Panc1 (cell line): ENCODE data around the gene CD300LG. TPM values are rescaled to one million over a fixed set of nuclear protein-coding genes. Genes with fewer than 3 reads are reported as not detected.

Source experiments
- ATAC-seq: fragments of 200-7000 bp; cut with Tn5 transposase; 2 replicates; pipeline ENCODE4 v1.9.1; 2020; ENCODE audit warnings: mild to moderate bottlenecking, moderate library complexity
- BruUV-seq: library from RNA; stranded (reverse); fragments of 400-500 nt; replicated peaks from 2 replicates; lab custom pipeline; 2021; lab: Mats Ljungman, UMichigan
- CTCF ChIA-PET: fragments of 300-600 bp; sonication (Branson Sonifier 250); formaldehyde crosslinking; loops from one replicate; lab custom pipeline; 2022; ENCODE audit warnings: antibody characterized with exemption; lab: Charles Lee
- POLR2A ChIA-PET: fragments of 300-600 bp; sonication (Branson Sonifier 250); formaldehyde crosslinking; loops from one replicate; lab custom pipeline; 2022; ENCODE audit warnings: antibody characterized with exemption; lab: Charles Lee
- DNase-seq: peaks from one replicate; pipeline ENCODE4 v3.0.0-alpha.2; 2010; ENCODE audit warnings: low read depth, low spot score
- H3K27ac ChIP-seq: 2 replicates; pipeline ENCODE4 v1.5.1; 2011; ENCODE audit warnings: mild to moderate bottlenecking, low read length, inconsistent platforms
- H3K27me3 ChIP-seq: fragments of 200-500 bp; sonication (Bioruptor generic); 2 replicates; pipeline ENCODE4 v1.6.0; 2014; ENCODE audit warnings: low read length, inconsistent platforms; ENCODE audit not compliant: control insufficient read depth, insufficient read depth
- H3K36me3 ChIP-seq: fragments of 200-500 bp; sonication (Bioruptor generic); 2 replicates; pipeline ENCODE4 v1.5.1; 2014; ENCODE audit warnings: inconsistent platforms, mild to moderate bottlenecking, low read length, moderate library complexity; ENCODE audit not compliant: control insufficient read depth, insufficient read depth
- H3K4me1 ChIP-seq: 2 replicates; pipeline ENCODE4 v1.5.1; 2011; ENCODE audit warnings: inconsistent platforms, mild to moderate bottlenecking, low read length, moderate library complexity; ENCODE audit not compliant: control insufficient read depth, insufficient read depth
- H3K4me3 ChIP-seq, 2 experiments: 2 replicates each; pipeline ENCODE4 v1.5.1; 2011 to 2012; ENCODE audit warnings: low read depth in 2 of 2, low read length in 2 of 2, mild to moderate bottlenecking in 2 of 2, inconsistent platforms in 1 of 2, moderate library complexity in 1 of 2
- H3K9me3 ChIP-seq: fragments of 200-500 bp; sonication (Bioruptor generic); 2 replicates; pipeline ENCODE4 v1.5.1; 2014; ENCODE audit warnings: low read depth, mild to moderate bottlenecking, inconsistent platforms, low read length, moderate library complexity; ENCODE audit not compliant: control insufficient read depth, insufficient read depth
- CTCF ChIP-seq: fragments of 450-650 bp; IDR thresholded peaks from 2 replicates; pipeline ENCODE4 v1.5.1; 2017; ENCODE audit warnings: mild to moderate bottlenecking
- POLR2AphosphoS5 ChIP-seq: IDR thresholded peaks from 2 replicates; pipeline ENCODE4 v1.6.1; 2012; ENCODE audit warnings: mild to moderate bottlenecking, low read depth, low read length, moderate library complexity
- REST ChIP-seq, 2 experiments: IDR thresholded peaks; 2 replicates each; pipeline ENCODE4 v1.6.1; 2011 to 2012; ENCODE audit warnings: low read depth in 2 of 2, control low read depth in 1 of 2, low read length in 1 of 2, mild to moderate bottlenecking in 1 of 2, moderate library complexity in 1 of 2; ENCODE audit not compliant: insufficient read depth in 1 of 2
- SIN3A ChIP-seq: IDR thresholded peaks from 2 replicates; pipeline ENCODE4 v1.6.1; 2012; ENCODE audit warnings: low read depth, mild to moderate bottlenecking, low read length, moderate library complexity, borderline replicate concordance; ENCODE audit not compliant: insufficient read depth
- TCF7L2 ChIP-seq: IDR thresholded peaks from 2 replicates; pipeline ENCODE4 v1.6.1; 2011; ENCODE audit warnings: mild to moderate bottlenecking, low read depth, low read length, inconsistent platforms
- in situ Hi-C: cut with HindIII; loops from 2 replicates; pipeline ENCODE4 v1.10.0; 2016; ENCODE audit warnings: low sequenced_read_pairs, low pct_unique_long_range_greater_than_20kb
- intact Hi-C: fragments of 100-400 bp; cut with micrococcal nuclease; formaldehyde crosslinking; loops from one replicate; pipeline ENCODE4 v1.10.0; 2022; ENCODE audit not compliant: unreplicated experiment
- total RNA-seq: library from RNA; stranded (reverse); gene quantifications from one replicate; pipeline ENCODE4 v1.2.1, GENCODE V29; 2021; ENCODE audit not compliant: unreplicated experiment

CD300LG gene
- total RNA-seq, 1 experiment from 2014 or later: not detected

GRCh38 chr17:43816336-43817320 is 30.3 kb upstream of the CD300LG start:
- no peaks in the 10 kb centered on the region for H3K9me3 ChIP-seq
- DNase-seq (no peak), ATAC-seq (no peak)
- CTCF ChIA-PET: no interaction called here
- H3K27me3 ChIP-seq: no peaks in the 10 kb centered on the region
- TF ChIP-seq SIN3A (no peak), POLR2AphosphoS5 (no peak), CTCF (no peak), REST (IDR thresholded peaks at IDR 0.05; ENCODE audit: insufficient read depth in 1 of 2, low read depth in 2 of 2, low read length in 1 of 2) (no peak), TCF7L2 (no peak)
- POLR2A ChIA-PET: no interaction called here
- H3K27ac ChIP-seq: no peak overlapping the region
- intact Hi-C loops (no loop called here), in situ Hi-C loops (no loop called here)
- BruUV-seq: no TSS peak
- H3K4me3 ChIP-seq: no peak overlapping the region
- no peaks in the 10 kb centered on the region for H3K4me1 ChIP-seq
- no peaks in the 10 kb centered on the region for H3K36me3 ChIP-seq

GRCh38 chr17:43817826-43818225 is 29.1 kb upstream of the CD300LG start:
- H3K9me3 ChIP-seq: no peaks in the 10 kb centered on the region
- no peak overlapping the region for H3K27ac ChIP-seq
- TF ChIP-seq REST (IDR thresholded peaks at IDR 0.05; ENCODE audit: insufficient read depth in 1 of 2, low read depth in 2 of 2, low read length in 1 of 2): no peak
- no peak for TF ChIP-seq TCF7L2
- no peak for TF ChIP-seq POLR2AphosphoS5
- no peak for TF ChIP-seq SIN3A
- TF ChIP-seq CTCF: no peak
- ChIA-PET CTCF (no interaction called here), POLR2A (no interaction called here)
- H3K27me3 ChIP-seq: no peaks in the 10 kb centered on the region
- H3K4me1 ChIP-seq: no peaks in the 10 kb centered on the region
- H3K36me3 ChIP-seq: no peaks in the 10 kb centered on the region
- ATAC-seq (no peak), DNase-seq (no peak)
- no TSS peak for BruUV-seq
- intact Hi-C loops (no loop called here), in situ Hi-C loops (no loop called here)
- no peak overlapping the region for H3K4me3 ChIP-seq
